Measurements from ENCODE around the gene CNTN5.
"Not testable (repeated sequence)": the region's sequence is repeated elsewhere in the genome, so short reads cannot be mapped to it uniquely, and the experiment has no call there.

CNTN5 gene

DNA sequence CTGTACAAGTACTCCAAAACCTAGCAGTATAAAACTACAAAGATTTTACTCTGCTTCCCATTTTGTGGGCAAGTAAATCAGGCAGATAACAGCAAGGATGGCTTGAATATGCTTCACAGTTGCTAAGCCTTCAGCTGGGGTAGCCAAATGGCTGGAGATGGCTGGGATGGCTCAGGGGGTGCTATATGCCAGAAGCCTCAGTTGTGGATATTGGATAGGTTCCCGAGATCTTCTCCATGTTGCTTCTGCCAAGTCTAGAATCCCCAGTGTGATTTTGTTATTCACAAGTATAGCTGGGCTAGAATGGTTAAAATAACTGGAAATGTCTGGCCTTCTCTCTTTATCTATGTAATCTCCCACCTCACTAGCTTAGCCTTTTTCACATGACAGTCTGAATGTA, 1194.0 kb downstream of the CNTN5 start:
- DNase-seq (ENCODE audit: low read depth), result no peak

GRCh38 chr11:100220801-100221200, 1200.1 kb downstream of the CNTN5 start:
- DNase-seq (ENCODE audit: low read depth), result no peak

GRCh38 chr11:100221791-100222190, 1201.0 kb downstream of the CNTN5 start:
- no peak for DNase-seq (ENCODE audit: low read depth)

GRCh38 chr11:100224541-100225034, 1203.8 kb downstream of the CNTN5 start:
- DNase-seq (ENCODE audit: low read depth), result no peak

GRCh38 chr11:100229086-100229485, 1208.3 kb downstream of the CNTN5 start:
- DNase-seq (ENCODE audit: low read depth), result no peak

DNA sequence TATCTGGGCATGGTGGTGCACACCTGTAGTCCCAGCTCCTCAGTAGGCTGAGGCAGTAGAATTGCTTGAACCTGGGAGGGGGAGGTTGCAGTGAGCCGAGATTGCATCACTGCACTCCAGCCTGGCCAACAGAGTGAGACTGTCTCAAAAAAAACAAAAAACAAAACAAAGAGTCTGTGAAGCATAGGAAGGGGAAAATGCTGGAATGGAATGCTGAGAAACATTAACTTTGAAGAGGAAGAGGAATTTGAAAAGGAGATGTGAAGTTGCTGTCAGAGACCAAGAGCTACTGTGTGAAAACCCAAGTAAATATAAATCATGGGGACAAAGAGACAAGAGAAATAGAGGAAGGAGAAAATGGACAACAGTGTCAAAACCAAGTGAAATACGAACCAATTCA, 1211.3 kb downstream of the CNTN5 start:
- DNase-seq (ENCODE audit: low read depth), result no peak

DNA sequence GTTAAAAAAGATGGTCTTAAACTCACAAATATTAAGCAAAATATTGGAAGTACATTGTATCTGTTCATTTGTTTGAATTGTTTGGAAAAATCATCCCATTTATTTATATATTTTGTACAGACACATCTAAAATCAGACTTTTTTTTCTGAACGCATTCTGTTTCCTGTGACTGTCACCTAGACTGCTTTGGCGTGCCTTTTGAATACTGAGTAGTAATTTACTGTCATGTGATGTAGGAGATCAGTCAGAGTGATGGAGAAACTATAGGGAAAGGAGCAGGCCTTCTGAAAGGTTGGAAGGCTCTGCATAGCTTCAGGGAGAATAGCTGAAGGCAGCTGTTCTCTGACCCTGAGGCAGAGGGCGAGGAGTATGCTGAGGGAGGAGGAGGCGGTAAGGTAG, 1214.3 kb downstream of the CNTN5 start:
- no peak for DNase-seq (ENCODE audit: low read depth)

GRCh38 chr11:100240025-100240539, 1219.3 kb downstream of the CNTN5 start:
- DNase-seq (ENCODE audit: low read depth), result no peak

DNA sequence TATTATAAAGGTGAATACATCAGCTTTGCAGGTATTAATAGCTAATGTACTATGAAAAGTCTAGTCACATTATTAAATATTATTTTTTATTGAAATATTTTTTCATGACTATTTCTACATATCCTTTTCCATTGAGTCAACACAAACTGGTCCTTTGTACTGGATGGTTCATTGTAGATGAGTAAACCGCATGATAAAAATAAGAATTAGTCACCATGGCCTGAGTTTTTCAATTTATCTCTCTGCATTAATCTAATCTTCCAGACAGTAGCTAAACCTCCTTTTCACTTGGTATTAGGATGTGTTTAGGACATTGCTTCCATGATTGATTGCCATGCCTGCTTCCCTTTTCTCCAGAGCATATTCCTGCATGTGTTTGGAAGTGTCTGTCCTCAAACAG, 1227.0 kb downstream of the CNTN5 start:
- no peak for DNase-seq (ENCODE audit: low read depth)

DNA sequence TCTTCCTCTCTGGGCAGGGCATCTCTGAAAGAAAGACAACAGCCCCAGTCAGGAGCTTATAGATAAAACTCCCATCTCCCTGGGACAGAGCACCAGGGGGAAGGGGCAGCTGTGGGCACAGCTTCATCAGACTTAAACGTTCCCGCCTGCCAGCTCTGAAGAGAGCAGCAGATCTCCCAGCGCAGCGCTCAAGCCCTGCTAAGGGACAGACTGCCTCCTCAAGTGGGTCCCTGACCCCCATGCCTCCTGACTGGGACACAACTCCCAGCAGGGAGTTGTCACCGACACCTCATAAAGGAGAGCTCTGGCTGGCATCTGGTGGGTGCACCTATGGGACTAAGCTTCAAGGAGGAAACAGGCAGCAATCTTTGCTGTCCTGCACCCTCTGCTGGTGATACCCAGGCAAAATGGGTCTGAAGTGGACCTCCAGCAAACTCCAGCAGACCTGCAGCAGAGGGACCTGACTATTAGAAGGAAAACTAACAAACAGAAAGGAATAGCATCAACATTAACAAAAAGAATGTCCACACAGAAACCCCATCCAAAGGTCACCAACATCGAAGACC, 1236.6 kb downstream of the CNTN5 start:
- not testable (repeated sequence) for DNase-seq (ENCODE audit: low read depth)

GRCh38 chr11:100269516-100269915, 1248.8 kb downstream of the CNTN5 start:
- DNase-seq (ENCODE audit: low read depth), result no peak

DNA sequence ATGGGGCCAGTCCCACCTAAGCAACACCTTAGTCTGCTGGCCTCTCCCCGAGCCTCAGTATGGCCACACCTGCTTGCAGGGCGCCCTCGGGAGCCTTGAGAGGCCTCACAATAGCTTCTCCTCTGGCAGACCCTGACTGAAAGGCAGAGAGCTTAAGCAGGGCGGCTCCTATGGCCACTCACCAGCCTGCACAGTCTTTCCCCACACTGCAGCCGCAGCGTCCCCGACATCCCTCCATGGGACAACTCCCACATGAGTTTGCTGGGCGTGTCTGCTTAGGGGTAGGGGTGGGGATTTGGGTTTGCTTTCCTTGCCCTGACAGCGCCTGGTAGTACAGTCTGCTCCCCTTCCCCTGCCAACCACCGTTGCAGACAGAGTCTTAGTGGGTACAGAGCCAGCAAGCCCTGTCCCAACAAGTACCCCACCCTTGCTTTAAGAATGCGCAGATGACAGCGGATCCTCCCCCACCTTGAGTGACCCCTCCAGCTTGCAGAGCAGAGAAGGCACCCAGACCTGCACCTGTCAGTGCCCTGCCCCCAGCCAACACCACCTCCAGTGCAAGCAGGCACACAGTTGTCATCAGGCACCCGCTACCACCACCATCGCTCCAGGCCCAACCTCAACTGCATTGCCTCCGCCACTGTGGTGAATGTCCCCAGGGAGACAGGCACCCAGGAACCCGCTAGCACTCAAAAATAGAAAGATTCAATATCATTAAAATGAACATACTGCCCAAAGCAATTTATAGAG, 1252.5 kb downstream of the CNTN5 start:
- no peak for DNase-seq (ENCODE audit: low read depth)

- DNase-seq (ENCODE audit: low read depth), result not testable (repeated sequence)
These were observed 1253.7 kb downstream of the CNTN5 start for GRCh38 chr11:100274466-100274865.

DNA sequence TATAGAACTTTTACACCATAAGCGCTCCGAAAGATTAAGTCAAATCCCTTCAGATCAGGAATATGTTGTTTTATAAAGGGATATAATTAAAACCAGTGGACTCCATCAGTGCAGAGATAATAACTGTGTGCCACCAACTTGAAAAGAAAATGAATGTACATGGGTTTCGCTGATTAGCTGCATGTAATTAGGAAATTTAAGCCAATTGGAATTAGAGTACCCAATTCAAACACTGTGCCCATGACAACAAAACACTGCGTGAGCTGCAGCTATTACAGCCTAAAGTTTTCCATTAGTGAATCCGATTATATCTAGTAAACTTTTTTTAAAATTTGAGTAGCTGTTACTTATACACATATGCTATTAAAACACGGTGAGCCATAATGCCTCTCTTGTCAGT, 1274.0 kb downstream of the CNTN5 start:
- no peak for DNase-seq (ENCODE audit: low read depth)

DNA sequence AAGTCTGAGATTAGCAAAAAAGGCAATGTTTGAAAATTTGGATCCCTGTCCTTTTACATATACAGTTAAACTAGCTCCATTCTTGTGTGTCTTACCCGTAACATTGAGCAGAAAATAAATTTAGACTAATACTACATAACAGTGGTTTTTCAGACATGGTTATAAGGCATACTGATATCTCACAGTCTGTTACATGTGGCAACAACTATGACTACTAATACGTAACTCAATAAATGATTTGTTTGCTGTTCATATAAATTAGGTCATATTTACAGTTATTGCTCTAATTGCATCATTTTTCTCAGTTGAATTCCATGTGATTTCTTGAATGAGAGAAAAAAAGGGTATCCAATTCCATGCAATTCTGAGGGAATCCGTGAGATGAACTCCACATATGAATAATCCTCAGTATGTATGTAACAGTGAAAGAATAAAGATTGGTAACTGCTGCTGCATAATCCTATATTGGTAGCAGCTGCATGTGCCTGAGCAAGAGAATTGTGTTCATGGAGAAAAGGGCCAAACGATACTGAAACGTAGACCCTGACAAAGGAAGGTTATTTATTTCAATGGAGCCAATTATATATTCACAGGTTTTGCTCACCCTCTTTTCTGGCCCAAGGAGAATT, 1275.4 kb downstream of the CNTN5 start:
- DNase-seq (ENCODE audit: low read depth), result no peak

- DNase-seq (ENCODE audit: low read depth), result no peak
These were observed 1276.8 kb downstream of the CNTN5 start for GRCh38 chr11:100297516-100297915.

DNA sequence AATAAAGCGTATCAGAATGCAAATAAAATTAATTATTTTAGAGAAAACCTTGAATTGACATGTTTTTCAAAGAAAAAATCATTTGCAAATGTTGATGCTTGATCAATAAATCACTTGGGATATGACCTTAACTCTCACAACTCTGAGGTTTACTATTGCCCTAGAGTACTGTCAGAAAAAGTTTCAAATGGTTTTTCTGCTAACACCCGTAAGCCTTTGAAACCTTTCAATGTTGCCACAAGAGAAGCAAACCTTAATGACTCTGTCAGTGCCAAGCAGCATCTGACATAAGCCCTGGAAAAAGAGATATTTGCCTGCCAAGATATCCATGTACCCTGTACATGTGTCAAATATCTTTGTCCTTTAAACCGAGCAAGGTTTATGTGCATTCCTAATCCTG, 1282.1 kb downstream of the CNTN5 start:
- no peak for DNase-seq (ENCODE audit: low read depth)

DNA sequence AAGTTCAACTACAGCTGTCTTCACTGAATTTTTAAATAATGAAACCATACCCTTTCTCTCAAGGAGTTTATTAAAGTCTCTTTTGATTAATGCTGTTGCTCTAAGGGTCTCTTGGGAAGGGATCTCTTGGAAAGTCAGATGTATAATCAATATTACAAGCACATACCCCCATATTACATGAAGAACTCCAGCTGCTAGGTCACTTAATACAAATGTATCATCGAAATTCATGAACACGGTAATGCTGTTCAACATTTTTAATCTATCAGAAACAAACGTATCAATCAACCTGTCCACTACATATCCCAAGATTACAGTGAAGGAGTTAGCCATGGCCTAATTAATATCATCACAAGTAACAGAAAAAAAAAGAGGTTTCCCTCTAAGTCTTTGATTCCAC, 1283.1 kb downstream of the CNTN5 start:
- DNase-seq (ENCODE audit: low read depth), result no peak

DNA sequence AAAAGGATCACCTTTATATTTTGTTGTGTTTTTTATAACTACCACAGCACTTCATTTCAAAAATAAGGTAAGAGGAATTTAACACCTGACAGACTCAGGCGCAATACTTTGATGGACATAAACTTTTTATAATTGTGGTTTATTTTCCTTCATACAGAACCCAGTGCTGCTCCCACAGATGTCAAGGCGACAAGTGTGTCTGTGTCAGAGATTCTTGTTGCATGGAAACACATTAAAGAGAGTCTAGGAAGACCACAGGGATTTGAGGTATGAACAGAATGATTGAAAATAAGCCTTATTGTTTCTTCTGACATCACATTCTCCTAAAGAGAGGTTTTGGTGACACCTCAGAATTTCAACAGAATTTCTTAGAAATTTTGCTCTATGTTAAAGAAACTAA, 1287.5 kb downstream of the CNTN5 start:
- DNase-seq (ENCODE audit: low read depth), result no peak

DNA sequence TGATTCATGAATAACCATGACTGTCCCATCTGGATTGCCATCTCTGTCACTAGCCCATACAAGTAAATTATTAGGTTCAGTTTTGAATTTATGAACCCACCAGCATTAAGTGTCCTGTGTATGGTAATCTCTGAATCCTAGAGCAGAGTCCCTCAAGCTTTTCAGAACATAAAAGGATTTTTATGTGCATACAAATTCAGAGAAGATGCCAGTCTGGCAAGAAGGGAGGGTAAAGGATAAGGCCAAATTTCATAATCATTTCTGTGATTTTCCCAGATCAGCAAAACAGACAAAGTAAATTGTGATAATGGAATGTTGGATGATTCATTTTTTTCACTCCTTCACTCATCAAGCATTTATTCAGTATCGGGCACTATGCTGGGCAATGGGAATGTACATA, 1295.2 kb downstream of the CNTN5 start:
- DNase-seq (ENCODE audit: low read depth), result no peak

DNA sequence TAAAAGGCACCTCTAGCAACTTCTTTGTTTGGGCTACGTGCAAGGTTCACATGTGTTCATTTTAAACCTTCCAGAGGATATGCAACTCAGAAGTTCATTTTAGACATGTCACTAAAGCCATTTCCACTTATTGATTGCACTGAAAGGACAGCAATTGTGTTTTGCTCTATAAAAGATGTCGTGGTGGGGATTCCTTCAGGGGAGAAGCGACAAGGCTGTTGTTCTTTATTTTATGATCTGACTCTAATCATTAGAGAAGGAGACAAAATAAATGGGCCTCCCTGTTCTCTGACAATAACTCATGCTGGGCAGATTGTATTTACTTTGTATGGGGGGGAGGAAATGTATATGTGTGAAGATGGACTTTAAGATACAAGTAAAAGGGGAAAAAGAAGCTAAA, 1296.2 kb downstream of the CNTN5 start:
- DNase-seq (ENCODE audit: low read depth), result no peak

DNA sequence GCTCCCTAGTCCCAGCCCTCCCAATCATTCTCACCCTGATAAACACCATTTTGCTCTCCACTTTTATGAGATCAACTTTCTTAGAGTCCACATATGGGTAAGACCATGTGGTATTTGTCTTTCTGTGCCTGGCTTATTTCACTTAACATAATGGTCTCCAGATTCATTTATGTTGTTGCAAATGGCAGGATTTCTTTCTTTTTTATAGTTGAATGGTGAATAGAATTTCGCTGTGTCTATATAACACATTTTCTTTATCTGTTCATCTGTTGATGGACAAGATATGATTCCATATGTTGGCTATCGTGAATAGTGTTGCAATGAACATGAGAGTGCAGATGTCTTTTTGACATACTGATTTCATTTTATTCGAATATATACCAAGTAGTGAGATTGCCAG, 1298.9 kb downstream of the CNTN5 start:
- no peak for DNase-seq (ENCODE audit: low read depth)

- no peak for DNase-seq (ENCODE audit: low read depth)
These were observed 1308.0 kb downstream of the CNTN5 start for GRCh38 chr11:100328626-100329340.
